ENCODE measurements around the gene ZKSCAN7. TPM values are rescaled to one million over a fixed set of nuclear protein-coding genes. Genes with fewer than 3 reads are reported as not detected.
A peak's percentile ranks its signal among the peaks of the same experiment; 100 is the strongest.

The ZKSCAN7 gene
- polyA plus RNA-seq, 1 donor from 2014 or later = 23.9 TPM

GRCh38 chr3:44584646-44585501, 29.9 kb downstream of the ZKSCAN7 start, which contains the start of gene ZNF660:
Gene ZNF660 (plus strand): TSS chr3:44584964. CDS start chr3:44594194, 9,230 bp downstream.
- Histone ChIP-seq H3F3A (ENCODE audit: insufficient read depth, low read length, poor library complexity, severe bottlenecking) (no peaks in the 10 kb centered on the region), H3K9ac (ENCODE audit: low read length) (peak within 1 kb of the TSS; percentile 95), H3K79me2 (replicated peaks; ENCODE audit: insufficient read depth, low read length) (peaks cover 28% of the 10 kb centered on the region), H3K27ac (ENCODE audit: low read length) (peak within 1 kb of the TSS; percentile 92), H3K9me2 (ENCODE audit: insufficient read depth, low read length) (no peaks in the 10 kb centered on the region), H2AFZ (ENCODE audit: low read depth, low read length) (peak within 1 kb of the TSS; percentile 81), H3K9me3 (ENCODE audit: low read length) (peaks cover 4% of the 10 kb centered on the region), H3K4me2 (ENCODE audit: low read length) (peak within 1 kb of the TSS; percentile 95), H3K4me3 (ENCODE audit: low read length) (peak within 1 kb of the TSS; percentile 88), H3K27me3 (ENCODE audit: insufficient read depth, low read depth, low read length) (no peaks in the 10 kb centered on the region), H4K20me1 (ENCODE audit: insufficient read depth) (no peaks in the 10 kb centered on the region), H3K36me3 (ENCODE audit: insufficient read depth, low read length) (peaks cover 11% of the 10 kb centered on the region)
- TF ChIP-seq MXI1 (conservative IDR thresholded peaks at IDR 0.05; ENCODE audit: poor library complexity, severe bottlenecking) (peak; percentile 31), SMC3 (conservative IDR thresholded peaks at IDR 0.05; ENCODE audit: poor library complexity) (peak; percentile 33), TAF1 (IDR thresholded peaks at IDR 0.05; ENCODE audit: low read depth) (peak; percentile 89), POLR2AphosphoS5 (IDR thresholded peaks at IDR 0.05) (peak; percentile 95), CTCF (IDR thresholded peaks at IDR 0.05; ENCODE audit: poor library complexity, severe bottlenecking) (peak; percentile 12), EZH2 (IDR thresholded peaks at IDR 0.05; ENCODE audit: borderline replicate concordance, insufficient read depth, low read length, poor library complexity, severe bottlenecking) (no peak), REST (IDR thresholded peaks at IDR 0.05; ENCODE audit: borderline replicate concordance) (peak; percentile 90), RAD21 (conservative IDR thresholded peaks at IDR 0.05) (peak; percentile 25), EP300 (conservative IDR thresholded peaks at IDR 0.05; ENCODE audit: poor library complexity, severe bottlenecking) (peak; percentile 52)

DNA sequence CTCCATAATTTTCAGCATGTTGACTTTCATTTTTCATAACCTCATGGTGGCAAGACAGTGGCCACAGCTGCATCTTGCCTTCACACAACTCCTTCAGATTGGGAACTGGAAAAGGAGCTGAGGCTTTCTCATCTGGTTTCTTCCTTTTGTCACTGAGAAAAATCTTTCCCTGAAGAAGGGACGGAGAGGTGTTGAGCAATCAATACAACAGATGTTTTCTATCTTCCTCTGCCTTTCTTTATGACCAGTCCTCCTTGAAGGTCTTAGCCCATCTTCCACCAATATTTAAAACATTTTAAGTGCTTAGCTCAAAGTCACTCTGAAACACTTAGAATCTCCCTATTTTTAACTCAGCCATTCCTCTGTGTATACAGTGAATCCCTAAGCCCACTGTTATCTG, 41.6 kb downstream of the ZKSCAN7 start:
- no peak overlapping the region for H3K27ac ChIP-seq (ENCODE audit: low read length)
- H4K20me1 ChIP-seq (ENCODE audit: insufficient read depth) = no peaks in the 10 kb centered on the region
- no peaks in the 10 kb centered on the region for H3K9me2 ChIP-seq (ENCODE audit: insufficient read depth, low read length)
- H3K4me3 ChIP-seq (ENCODE audit: low read length) = no peak overlapping the region
- H3K9me3 ChIP-seq (ENCODE audit: low read length) = peaks cover 14% of the 10 kb centered on the region
- peaks cover 5% of the 10 kb centered on the region for H3K79me2 ChIP-seq (replicated peaks; ENCODE audit: insufficient read depth, low read length)
- peaks cover 30% of the 10 kb centered on the region for H3K36me3 ChIP-seq (ENCODE audit: insufficient read depth, low read length)
- no peak overlapping the region for H2AFZ ChIP-seq (ENCODE audit: low read depth, low read length)
- no peaks in the 10 kb centered on the region for H3F3A ChIP-seq (ENCODE audit: insufficient read depth, low read length, poor library complexity, severe bottlenecking)
- no peaks in the 10 kb centered on the region for H3K27me3 ChIP-seq (ENCODE audit: insufficient read depth, low read depth, low read length)
- no peak overlapping the region for H3K9ac ChIP-seq (ENCODE audit: low read length)
- TF ChIP-seq MXI1 (conservative IDR thresholded peaks at IDR 0.05; ENCODE audit: poor library complexity, severe bottlenecking) (no peak), RAD21 (conservative IDR thresholded peaks at IDR 0.05) (no peak), REST (IDR thresholded peaks at IDR 0.05; ENCODE audit: borderline replicate concordance) (no peak), EZH2 (IDR thresholded peaks at IDR 0.05; ENCODE audit: borderline replicate concordance, insufficient read depth, low read length, poor library complexity, severe bottlenecking) (no peak), EP300 (conservative IDR thresholded peaks at IDR 0.05; ENCODE audit: poor library complexity, severe bottlenecking) (no peak), POLR2AphosphoS5 (IDR thresholded peaks at IDR 0.05) (no peak), CTCF (IDR thresholded peaks at IDR 0.05; ENCODE audit: poor library complexity, severe bottlenecking) (no peak), TAF1 (IDR thresholded peaks at IDR 0.05; ENCODE audit: low read depth) (no peak), SMC3 (conservative IDR thresholded peaks at IDR 0.05; ENCODE audit: poor library complexity) (no peak)
- H3K4me2 ChIP-seq (ENCODE audit: low read length) = no peak overlapping the region
